Aorta (tissue), 5 donors: ENCODE data around the gene HS3ST5. TPM values are rescaled to one million over a fixed set of nuclear protein-coding genes. Genes with fewer than 3 reads are reported as not detected.

Experiments
- ATAC-seq: fragments of 200-7000 bp; cut with Tn5 transposase; one replicate; pipeline ENCODE4 v1.9.1; 2022; ENCODE audit warnings: moderate library complexity; ENCODE audit not compliant: low FRiP score
- DNase-seq, 2 donors: peaks; one replicate each; pipeline ENCODE4 v3.0.0-alpha.2; 2020
- H3K27ac ChIP-seq, 2 donors: one replicate each; pipeline ENCODE4 v1.5.1; 2013; ENCODE audit warnings: low read length in 2 of 2, mild to moderate bottlenecking in 2 of 2, moderate library complexity in 2 of 2, control low read depth in 1 of 2, inconsistent platforms in 1 of 2, low read depth in 1 of 2
- H3K27me3 ChIP-seq, 2 donors: one replicate each; pipeline ENCODE4 v1.6.1; 2013; ENCODE audit warnings: control low read depth in 1 of 2, low read length in 1 of 2, mild to moderate bottlenecking in 1 of 2, moderate library complexity in 1 of 2; ENCODE audit not compliant: insufficient read depth in 2 of 2, control insufficient read depth in 1 of 2
- H3K36me3 ChIP-seq, 2 donors: one replicate each; pipeline ENCODE4 v1.6.1; 2013; ENCODE audit warnings: control low read depth in 1 of 2, low read length in 1 of 2, mild to moderate bottlenecking in 1 of 2; ENCODE audit not compliant: insufficient read depth in 2 of 2, control insufficient read depth in 1 of 2
- H3K4me1 ChIP-seq, 2 donors: one replicate each; pipeline ENCODE4 v1.6.1; 2013; ENCODE audit warnings: low read length in 2 of 2, control low read depth in 1 of 2, mild to moderate bottlenecking in 1 of 2, moderate library complexity in 1 of 2; ENCODE audit not compliant: insufficient read depth in 2 of 2, control insufficient read depth in 1 of 2
- H3K4me3 ChIP-seq, 2 donors: one replicate each; pipeline ENCODE4 v1.5.1; 2013; ENCODE audit warnings: low read length in 2 of 2, control low read depth in 1 of 2, mild to moderate bottlenecking in 1 of 2
- H3K9me3 ChIP-seq: one replicate; pipeline ENCODE4 v1.6.1; 2013; ENCODE audit warnings: mild to moderate bottlenecking, low read length; ENCODE audit not compliant: control insufficient read depth
- WGBS, 2 donors: extraction: QIAGEN DNeasy Blood & Tissue Kit; methylation state at CpG; one replicate each; pipeline ENCODE4 v1.1.7; 2013; 5-methylcytosine and 5-hydroxymethylcytosine counted together
- intact Hi-C, 2 donors: fragments of 100-400 bp; cut with DNase I; formaldehyde crosslinking; loops; one replicate each; pipeline versions ENCODE4 v1.14.2 to v1.15.0; 2022
- polyA plus RNA-seq, 2 donors: library from polyadenylated mRNA; stranded (reverse); fragments of 200-250 nt; gene quantifications; one replicate each; pipeline ENCODE4 v1.2.3, GENCODE V29; 2013
- total RNA-seq, 2 donors: library from RNA; stranded (reverse); fragmentation: NEBNext Ultra II Directional; extraction: Animal tissue kit (Norgen Biotek cat#: 25700); gene quantifications; one replicate each; pipeline ENCODE4 v1.2.1, GENCODE V29; 2021
- donor health status: healthy with polysubstance abuse.
- donor health status: Bipolar disorder and iron deficiency.
- donor health status: DM: no; HTN: no; CAD: no.
- donor health status: DM: no; HTN: no; CAD: no.
- donor health status: DM: yes; HTN: yes; CAD: no.

HS3ST5 gene
- total and polyA plus RNA-seq, 4 donors, result not detected

DNA sequence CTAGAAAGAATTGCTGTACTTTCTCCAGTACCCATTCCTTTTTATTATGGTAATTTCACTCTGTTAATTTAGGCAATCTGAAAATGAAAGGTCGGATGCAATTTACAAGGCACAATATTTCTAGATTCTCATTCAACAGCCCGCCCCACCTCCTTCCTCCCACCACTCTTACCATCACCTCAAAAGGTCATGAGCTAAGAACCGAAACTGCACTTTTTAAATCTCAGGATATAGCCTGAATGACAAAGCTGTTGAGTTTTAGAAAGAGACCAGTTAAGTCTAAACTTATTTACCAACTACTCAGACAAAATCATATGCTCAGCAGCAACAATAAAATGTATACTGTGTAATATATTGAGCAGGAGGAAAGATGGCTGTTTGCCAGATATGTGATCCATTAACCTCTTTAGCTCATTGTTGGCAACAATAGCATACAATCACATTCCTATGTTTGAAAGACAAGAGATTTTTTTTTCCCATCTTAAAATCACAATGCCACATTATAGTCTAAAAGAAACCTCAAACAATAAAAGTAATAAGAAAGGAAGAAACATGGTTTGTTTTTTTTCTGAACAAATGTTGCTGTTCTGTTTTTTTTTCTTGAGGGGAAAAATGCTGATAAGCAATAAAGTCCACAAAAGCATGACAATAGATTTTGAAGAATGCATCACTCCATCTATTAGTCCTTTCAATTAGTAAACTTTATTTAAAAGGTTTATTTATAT is 1.6 kb upstream of the HS3ST5 start:
- H3K4me1 ChIP-seq, result no peaks in the 10 kb centered on the region
- intact Hi-C loops, result no loop called here
- H3K4me3 ChIP-seq, result no peak overlapping the region
- H3K27me3 ChIP-seq, result no peaks in the 10 kb centered on the region
- H3K36me3 ChIP-seq, result no peaks in the 10 kb centered on the region
- H3K9me3 ChIP-seq, result no peaks in the 10 kb centered on the region
- no peak overlapping the region for H3K27ac ChIP-seq
- WGBS, 2 donors, result 62 to 69% methylated on average over 3 of the region's 3 CpGs
- DNase-seq, result no peak
- ATAC-seq, result no peak

DNA sequence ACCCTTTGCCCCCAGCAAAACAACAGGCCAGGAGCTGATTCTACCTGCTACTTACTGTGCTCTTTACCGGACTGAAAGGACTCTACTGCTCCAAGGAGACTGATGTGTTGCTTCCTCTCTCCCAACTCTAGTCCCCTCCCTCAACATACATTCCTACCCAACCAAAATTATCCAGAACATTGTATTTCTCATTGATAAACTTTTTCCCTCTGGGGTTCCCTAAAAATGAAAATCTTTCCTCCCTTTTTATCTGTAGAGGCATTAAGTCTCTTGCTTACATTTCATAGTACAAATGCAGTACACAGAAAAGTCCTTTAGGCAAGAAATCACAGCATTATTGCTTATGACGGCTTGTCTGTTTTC is 940 bp upstream of the HS3ST5 start:
- DNase-seq (no peak), ATAC-seq (no peak)
- H3K9me3 ChIP-seq, result no peaks in the 10 kb centered on the region
- 25 to 29% methylated on average over 2 of the region's 2 CpGs for WGBS, 2 donors
- H3K4me1 ChIP-seq, result no peaks in the 10 kb centered on the region
- intact Hi-C loops, result no loop called here
- no peaks in the 10 kb centered on the region for H3K36me3 ChIP-seq
- H3K27ac ChIP-seq, result no peak overlapping the region
- H3K27me3 ChIP-seq, result no peaks in the 10 kb centered on the region
- peak overlapping the region in 1 of 2 donors; percentile 32 for H3K4me3 ChIP-seq

- intact Hi-C loops, result no loop called here
- Histone ChIP-seq H3K4me3 (peak overlapping the region; percentile 23 to 32), H3K9me3 (no peaks in the 10 kb centered on the region), H3K27ac (no peak overlapping the region), H3K4me1 (no peaks in the 10 kb centered on the region), H3K36me3 (no peaks in the 10 kb centered on the region), H3K27me3 (peaks cover 0 to 1% of the 10 kb centered on the region in 2 donors)
- DNase-seq, result peak in 1 of 2 donors; percentile 74
- 1% methylated on average over 59 to 92 of the region's 92 CpGs for WGBS, 2 donors
- ATAC-seq, result peak; percentile 19
These were observed 567 bp downstream of the HS3ST5 start for GRCh38 chr6:114342086-114342825.

GRCh38 chr6:114339706-114340105 is 3.1 kb downstream of the HS3ST5 start:
- 4 to 17% methylated on average over 1 of the region's 1 CpG for WGBS, 2 donors
- H3K4me1 ChIP-seq, result no peaks in the 10 kb centered on the region
- H3K4me3 ChIP-seq, result no peak overlapping the region
- ATAC-seq, result no peak
- DNase-seq, result no peak
- no peaks in the 10 kb centered on the region for H3K36me3 ChIP-seq
- intact Hi-C loops, result no loop called here
- no peaks in the 10 kb centered on the region for H3K9me3 ChIP-seq
- no peak overlapping the region for H3K27ac ChIP-seq
- peaks cover 0 to 1% of the 10 kb centered on the region in 2 donors for H3K27me3 ChIP-seq

DNA sequence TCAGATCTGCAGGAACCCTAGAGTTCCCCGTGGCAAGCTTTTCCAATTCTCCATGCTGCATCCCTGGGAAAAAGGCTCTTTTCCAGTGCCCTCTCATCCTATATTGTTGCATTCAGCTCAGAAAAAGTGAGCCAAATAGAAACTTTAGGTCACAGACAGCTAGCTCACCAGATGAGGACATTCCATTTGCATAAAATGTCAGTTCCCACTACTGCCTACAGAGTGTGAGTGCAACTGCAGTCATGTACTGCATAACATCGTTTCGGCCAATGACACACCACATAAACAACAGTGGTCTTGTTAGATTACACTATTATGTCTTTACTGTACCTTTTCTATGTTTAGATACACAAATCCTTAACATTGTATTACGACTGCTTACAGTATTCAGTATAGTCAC is 8.6 kb downstream of the HS3ST5 start:
- Histone ChIP-seq H3K36me3 (no peaks in the 10 kb centered on the region), H3K4me3 (no peak overlapping the region), H3K9me3 (no peaks in the 10 kb centered on the region), H3K4me1 (no peaks in the 10 kb centered on the region), H3K27ac (no peak overlapping the region), H3K27me3 (peaks cover 0 to 1% of the 10 kb centered on the region in 2 donors)
- DNase-seq, result no peak
- intact Hi-C loops, result no loop called here
- no peak for ATAC-seq
- WGBS, 2 donors, result 87 to 90% methylated on average over 4 of the region's 4 CpGs

DNA sequence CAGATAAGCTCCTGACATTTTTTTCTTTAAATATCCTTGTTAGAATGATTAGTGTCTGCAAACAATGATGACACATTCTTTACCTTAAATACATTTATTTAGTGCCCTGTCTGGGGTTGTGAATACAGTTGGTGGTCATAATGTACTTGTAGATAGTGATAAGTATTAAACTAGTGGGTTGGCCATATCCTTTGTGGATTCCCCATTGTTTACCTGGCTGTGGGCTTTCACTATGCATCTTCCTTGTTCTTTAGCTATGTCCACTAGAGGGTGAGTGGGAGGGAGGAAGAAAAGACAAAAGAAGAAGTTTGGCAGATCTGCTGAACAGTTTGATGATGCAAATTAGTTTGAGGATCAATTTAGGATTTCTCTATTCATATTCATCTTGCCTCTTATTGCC is 15.7 kb downstream of the HS3ST5 start:
- no peak for ATAC-seq
- Histone ChIP-seq H3K36me3 (no peaks in the 10 kb centered on the region), H3K9me3 (no peaks in the 10 kb centered on the region), H3K4me3 (no peak overlapping the region), H3K4me1 (no peaks in the 10 kb centered on the region), H3K27ac (no peak overlapping the region), H3K27me3 (no peaks in the 10 kb centered on the region)
- intact Hi-C loops, result no loop called here
- DNase-seq, result no peak

GRCh38 chr6:114323784-114324183 is 19.0 kb downstream of the HS3ST5 start:
- 93 to 95% methylated on average over 1 of the region's 1 CpG for WGBS, 2 donors
- Histone ChIP-seq H3K36me3 (no peaks in the 10 kb centered on the region), H3K27me3 (no peaks in the 10 kb centered on the region), H3K9me3 (no peaks in the 10 kb centered on the region), H3K4me1 (no peaks in the 10 kb centered on the region), H3K4me3 (no peak overlapping the region), H3K27ac (no peak overlapping the region)
- ATAC-seq (no peak), DNase-seq (no peak)
- intact Hi-C loops, result no loop called here

- no peak for DNase-seq
- intact Hi-C loops, result no loop called here
- ATAC-seq, result no peak
- WGBS, 2 donors, result 74 to 84% methylated on average over 3 of the region's 3 CpGs
- Histone ChIP-seq H3K27me3 (no peaks in the 10 kb centered on the region), H3K27ac (no peak overlapping the region), H3K4me1 (no peaks in the 10 kb centered on the region), H3K4me3 (no peak overlapping the region), H3K9me3 (no peaks in the 10 kb centered on the region), H3K36me3 (no peaks in the 10 kb centered on the region)
These were observed 23.1 kb downstream of the HS3ST5 start for GRCh38 chr6:114319749-114320148.
